NCI-H1436 (cell line): Measurements from ENCODE around the gene APP.
"Not testable (repeated sequence)": the region's sequence is repeated elsewhere in the genome, so short reads cannot be mapped to it uniquely, and the experiment has no call there.

Experiments
- DNase-seq: peaks from one replicate; lab custom pipeline; 2025; lab: John Stamatoyannopoulos, UW

Gene APP

GRCh38 chr21:26164311-26164710 is 6.3 kb downstream of the APP start:
- no peak for DNase-seq

DNA sequence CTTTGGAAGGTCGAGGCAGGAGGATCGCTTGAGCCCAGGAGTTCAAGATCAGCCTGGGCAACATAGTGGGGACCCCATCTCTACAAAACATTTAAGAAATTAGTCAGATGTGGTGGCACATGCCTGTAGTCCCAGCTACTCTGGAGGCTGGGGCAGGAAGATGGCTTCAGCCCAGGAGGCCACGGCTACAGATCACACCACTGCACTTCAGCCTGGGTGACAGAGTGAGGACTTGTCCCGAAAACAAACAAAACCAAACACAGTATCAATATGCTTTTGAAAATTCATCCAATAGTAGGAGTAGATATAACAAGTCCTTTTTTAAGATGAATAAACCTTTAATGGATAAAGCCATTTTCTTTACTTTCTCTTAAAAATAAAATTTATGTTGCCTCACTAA is 8.5 kb downstream of the APP start:
- DNase-seq, result no peak

- no peak for DNase-seq
These were observed 10.7 kb downstream of the APP start for GRCh38 chr21:26159869-26160268.

- DNase-seq, result no peak
These were observed 12.8 kb downstream of the APP start for GRCh38 chr21:26157801-26158200.

DNA sequence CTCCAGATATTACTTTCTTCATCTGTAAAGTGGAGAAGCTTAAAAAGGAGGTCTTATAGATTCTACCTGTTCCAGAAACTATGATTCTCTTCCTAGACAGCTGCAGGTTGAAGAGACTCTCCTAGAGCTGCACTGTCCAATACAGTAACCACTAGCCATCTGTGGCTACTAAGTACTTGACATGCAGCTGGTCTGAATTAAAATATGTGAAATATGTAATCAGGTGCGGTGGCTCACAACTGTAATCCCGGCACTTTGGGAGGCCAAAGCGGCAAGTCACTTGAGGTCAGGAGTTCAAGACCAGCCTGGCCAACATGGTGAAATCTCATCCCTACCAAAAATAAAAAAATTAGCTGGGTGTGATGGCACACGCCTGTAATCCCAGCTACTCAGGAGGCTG is 15.8 kb downstream of the APP start:
- no peak for DNase-seq

GRCh38 chr21:26153758-26154157 is 16.8 kb downstream of the APP start:
- DNase-seq, result no peak

- no peak for DNase-seq
These were observed 21.7 kb downstream of the APP start for GRCh38 chr21:26148840-26149354.

- DNase-seq, result no peak
These were observed 22.3 kb downstream of the APP start for GRCh38 chr21:26148071-26148839.

GRCh38 chr21:26147535-26147934 is 23.0 kb downstream of the APP start:
- no peak for DNase-seq

GRCh38 chr21:26146681-26147080 is 23.9 kb downstream of the APP start:
- no peak for DNase-seq

DNA sequence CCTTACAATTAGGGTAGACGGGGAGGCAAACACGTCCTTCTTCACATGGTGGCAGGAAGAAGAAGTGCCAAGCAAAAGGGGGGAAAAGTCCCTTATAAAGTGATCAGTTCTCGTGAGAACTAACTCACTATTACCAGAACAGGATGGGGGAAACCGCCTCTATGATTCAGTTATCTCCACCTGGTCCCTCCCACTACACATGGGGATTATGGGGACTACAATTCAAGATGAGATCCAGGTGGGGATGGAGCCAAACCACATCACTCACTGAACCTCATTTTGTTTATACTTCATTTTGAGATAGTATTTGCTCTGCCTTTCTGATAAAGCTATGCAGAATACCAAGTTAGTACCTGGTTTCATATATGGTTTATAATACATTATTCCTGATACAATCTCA is 26.5 kb downstream of the APP start:
- no peak for DNase-seq

GRCh38 chr21:26142363-26142762 is 28.2 kb downstream of the APP start:
- DNase-seq, result no peak

- DNase-seq, result no peak
These were observed 29.6 kb downstream of the APP start for GRCh38 chr21:26140926-26141325.

DNA sequence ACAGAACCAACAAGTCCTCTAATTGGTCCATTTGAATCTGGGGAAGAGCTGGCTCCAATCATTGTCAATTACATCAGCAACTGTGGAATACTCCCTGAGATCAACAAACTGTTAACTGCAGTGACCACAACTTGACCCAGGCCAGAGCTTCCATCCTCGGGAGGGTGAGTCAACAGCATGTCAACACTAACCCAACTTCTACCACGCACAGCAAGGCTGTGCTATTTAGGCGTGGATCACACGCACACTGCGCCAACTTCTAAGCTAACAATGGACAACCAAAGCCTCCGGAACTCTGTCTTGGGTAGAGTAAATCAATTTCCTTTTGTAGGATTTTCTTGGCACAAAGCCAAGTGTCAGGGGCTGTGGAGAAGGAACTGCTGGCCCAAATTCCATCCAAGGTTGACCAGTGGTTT is 30.4 kb downstream of the APP start:
- DNase-seq, result no peak

GRCh38 chr21:26138615-26139257 is 31.8 kb downstream of the APP start:
- DNase-seq, result no peak

DNA sequence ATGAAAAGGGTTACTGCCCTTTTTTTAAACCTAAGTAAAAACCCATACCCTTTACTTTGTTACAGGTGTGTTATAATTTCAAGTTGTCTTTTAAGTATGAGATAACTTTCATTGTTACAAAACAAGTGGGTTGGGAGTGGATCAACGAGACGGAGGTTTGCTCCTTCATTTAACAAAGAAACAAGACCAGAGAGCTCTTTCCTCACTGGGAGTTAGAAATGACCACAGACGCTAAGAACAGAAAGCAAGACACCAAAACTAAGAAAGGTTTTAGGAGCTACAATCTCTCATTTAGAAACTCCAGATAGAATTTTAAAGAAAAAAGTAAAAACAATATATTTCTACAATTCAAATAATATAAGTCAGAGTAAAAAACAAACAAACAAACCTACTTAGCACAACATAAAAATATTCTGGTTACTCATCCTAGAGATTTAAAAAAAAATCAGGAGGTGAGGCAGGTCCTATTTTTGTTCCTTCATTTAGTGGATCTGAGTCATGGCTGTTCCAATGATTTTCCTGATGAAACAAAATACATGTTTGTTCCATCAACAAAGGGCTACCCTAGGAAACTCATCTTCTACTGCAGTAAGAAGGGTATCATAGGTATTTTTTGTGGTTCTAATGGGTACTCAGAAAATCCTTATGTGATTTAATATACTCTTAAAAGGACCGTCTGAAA is 33.0 kb downstream of the APP start:
- DNase-seq, result no peak

DNA sequence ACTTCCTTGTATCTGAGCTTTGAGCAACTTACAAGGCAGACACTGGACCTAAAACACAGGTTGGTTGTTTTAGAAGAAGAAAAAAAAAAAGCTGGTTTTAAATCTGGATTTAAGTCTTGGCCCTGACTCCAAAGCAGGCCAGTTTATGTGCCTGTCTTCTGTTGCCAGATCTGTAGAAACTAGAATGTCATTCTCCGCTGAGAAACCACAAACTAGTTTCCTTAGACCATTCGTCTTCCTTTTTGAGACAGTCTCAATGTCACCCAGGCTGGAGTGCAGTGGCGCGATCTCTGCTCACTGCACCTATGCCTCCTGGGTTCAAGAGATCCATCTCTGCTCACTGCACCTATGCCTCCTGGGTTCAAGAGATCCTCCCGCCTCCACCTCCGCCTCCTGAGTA is 33.9 kb downstream of the APP start:
- no peak for DNase-seq

DNA sequence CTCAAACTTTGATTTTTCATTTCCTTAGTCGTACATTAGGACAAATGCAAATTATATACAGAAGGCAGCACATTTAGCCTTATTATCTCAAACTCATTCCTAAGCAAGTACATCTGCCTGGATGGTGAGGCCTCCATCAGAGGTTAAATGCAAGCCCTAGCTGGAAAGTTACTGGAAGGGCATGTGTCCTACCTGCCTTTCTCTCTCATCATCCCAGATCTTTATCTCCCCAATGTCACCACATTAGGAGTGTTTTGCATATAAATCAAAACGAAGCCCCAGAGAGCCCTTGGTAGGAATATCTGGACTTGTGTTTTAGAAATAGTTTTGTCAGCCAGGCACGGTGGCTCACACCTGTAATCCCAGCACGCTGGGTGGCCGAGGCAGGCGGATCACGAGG is 35.0 kb downstream of the APP start:
- DNase-seq, result no peak

DNA sequence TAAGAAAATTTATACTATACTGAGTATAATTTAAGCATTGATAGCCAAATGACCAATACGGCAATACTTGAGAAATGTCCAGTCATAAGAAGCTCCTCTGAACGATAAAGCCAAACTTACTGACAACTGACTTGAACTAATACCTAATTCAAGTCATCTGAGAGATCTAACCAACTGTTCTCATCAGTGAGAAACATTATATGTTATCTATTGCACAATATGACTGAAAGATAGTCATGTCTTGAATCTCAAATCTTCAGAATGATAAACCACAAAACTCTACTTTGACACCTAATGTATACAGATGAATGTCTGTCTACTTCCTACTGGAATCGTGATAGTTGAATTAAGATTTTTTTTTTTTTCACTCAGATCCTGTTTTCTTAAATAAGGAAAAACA is 39.0 kb downstream of the APP start:
- no peak for DNase-seq

DNA sequence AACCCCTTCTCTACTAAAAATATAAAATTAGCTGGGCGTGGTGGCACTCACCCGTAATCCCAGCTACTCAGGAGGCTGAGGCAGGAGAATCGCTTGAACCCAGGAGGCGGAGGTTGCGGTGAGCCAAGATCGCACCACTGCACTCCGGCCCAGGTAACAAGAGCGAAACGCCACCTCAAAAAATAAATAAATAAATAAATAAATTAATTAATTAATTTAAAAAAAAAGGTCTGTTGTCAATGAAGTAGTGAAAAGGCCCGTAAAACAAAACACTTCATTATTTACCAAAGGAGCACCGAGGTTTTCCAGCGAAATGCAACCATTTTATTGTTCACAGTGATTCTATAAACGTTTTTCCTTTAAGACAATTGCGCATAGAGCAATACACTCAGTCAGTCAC is 39.5 kb downstream of the APP start:
- DNase-seq, result not testable (repeated sequence)

- DNase-seq, result no peak
These were observed 40.2 kb downstream of the APP start for GRCh38 chr21:26130249-26130881.

DNA sequence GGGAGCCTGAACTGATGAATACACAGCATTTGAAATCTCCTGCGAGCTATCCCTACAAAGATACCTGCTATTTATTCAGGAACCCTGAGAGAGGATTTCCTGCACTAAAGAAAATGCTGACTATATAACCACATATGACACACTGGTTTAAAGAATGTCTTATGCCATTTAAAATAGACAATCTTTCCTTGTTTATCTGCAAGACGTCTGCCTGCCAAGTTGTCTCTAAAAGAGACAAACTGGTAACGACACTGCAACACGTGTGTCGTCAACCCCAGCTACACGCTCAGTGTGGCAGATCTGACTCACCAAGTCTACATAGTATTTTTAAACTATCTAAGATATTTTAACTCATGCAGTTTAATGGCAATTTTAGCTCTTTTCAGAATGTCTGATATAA is 42.7 kb downstream of the APP start:
- DNase-seq, result no peak
